Adipose tissue (tissue), 3 donors: ENCODE results near the gene RPS6KA2. TPM values are rescaled to one million over a fixed set of nuclear protein-coding genes. Genes with fewer than 3 reads are reported as not detected.

Source experiments
- H3K27ac ChIP-seq: one replicate; pipeline ENCODE4 v1.5.1; 2013; ENCODE audit warnings: low read depth, low read length
- WGBS, 3 donors: extraction: QIAGEN DNeasy Blood & Tissue Kit; methylation state at CpG; one replicate each; pipeline ENCODE4 v1.1.7; 2013; 5-methylcytosine and 5-hydroxymethylcytosine counted together
- polyA plus RNA-seq, 3 donors: library from polyadenylated mRNA; stranded (reverse); fragments of 200-250 nt; gene quantifications; one replicate each; pipeline ENCODE4 v1.2.3, GENCODE V29; 2013
- donor health status: healthy with polysubstance abuse.
- donor health status: Bipolar disorder and iron deficiency.
- donor health status: healthy.

RPS6KA2 gene
- polyA plus RNA-seq, 3 donors: 15.8 to 31.8 (median 23.5) TPM

DNA sequence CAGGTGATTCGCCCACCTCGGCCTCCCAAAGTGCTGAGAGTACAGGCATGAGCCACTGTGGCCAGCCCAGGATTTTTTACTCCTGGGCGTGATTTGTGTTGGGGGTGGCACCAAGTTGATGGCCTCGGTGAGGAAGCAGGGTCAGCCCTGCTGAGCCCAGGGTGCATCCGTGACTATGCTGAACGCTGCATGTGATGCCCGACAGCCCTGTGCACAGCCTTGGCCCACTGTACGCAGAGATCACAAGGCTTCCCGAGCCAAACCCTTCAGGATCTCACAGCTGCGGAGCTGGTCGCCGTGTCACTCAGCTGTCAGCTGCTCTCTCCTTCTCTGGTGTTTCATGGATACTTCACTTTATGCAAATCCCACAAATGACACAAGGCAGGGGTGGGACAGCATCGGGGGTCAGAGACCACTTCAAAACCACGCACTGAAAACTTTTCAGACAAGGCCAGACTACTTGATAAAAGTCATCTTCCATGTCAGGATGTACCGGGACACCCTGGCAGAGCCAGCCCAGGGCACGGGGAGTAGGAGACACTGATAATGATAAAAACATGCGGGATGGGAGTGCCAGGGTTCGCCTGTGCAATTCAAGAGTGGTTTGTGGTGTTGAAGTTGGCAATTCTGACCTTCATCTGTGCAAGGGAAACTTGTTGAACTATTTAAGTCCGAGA is 31.2 kb upstream of the RPS6KA2 start:
- WGBS, 3 donors: 91 to 95% (median 92%) methylated on average over 19 of the region's 19 CpGs
- H3K27ac ChIP-seq: no peak overlapping the region

DNA sequence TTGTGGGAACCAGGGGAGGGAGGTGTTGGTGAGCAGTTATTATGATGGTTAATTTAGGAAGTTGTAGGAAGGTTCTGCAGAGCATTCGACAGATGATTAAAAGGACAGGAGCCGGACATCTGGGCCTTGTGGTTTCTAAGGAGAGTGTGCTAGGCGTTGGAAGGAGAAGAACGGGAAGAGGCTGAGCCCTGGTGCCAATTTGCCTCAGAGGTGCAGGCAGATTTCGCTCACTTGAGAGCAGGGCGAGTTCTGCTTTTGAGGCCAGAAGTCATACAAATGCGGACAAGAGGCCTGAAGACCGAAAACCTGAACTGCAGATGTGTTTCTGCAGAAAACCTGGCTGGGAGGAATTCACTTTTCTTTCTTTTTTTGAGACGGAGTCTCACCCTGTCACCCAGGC is 30.5 kb upstream of the RPS6KA2 start:
- WGBS, 3 donors: 52 to 86% (median 60%) methylated on average over 9 of the region's 9 CpGs
- no peak overlapping the region for H3K27ac ChIP-seq

DNA sequence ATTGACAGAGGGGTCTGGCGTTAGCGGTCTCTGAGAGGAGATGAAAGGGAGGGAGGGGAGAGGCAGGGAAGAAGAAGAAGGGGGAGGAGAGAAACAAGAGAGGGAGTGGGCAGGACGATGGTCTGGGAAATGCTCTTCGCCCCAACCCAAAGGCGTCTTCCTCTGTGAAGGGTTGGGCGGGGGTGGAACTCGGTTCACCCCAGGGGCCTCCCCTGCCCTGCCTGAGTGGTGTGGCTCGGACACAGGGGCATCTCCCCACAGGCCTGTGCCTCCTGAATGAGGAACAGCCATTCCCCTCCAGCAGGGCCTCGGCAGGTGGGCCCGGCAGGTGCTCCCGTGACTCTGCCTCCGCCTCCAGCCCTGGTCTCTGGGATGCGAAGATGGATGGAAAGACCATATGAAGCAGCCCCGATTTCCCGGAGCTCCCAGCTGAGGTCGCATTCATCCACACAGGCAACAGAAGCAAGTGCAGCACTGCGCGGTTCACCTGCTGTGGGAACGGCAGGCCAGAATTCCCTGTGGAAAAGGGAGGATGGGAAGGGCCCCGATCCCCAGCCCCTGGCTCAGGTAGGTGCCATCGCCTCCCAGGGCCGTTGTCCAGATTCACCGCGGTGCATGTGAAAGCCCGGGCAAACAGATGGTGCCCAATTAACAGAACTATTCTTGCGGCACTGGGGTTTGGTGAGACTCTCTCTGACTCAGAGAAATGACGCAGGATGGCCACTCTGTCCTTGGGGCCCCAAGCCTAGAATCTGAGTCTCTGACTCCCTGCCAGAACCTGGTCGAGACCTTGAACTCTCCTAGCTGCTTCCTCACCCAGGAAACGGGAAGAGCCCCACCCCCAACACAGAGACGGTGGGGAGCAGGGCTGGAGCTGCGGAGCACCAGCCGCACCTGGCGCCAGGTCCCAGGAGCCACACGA is 29.4 kb upstream of the RPS6KA2 start:
- 28 to 43% (median 29%) methylated on average over 34 of the region's 34 CpGs for WGBS, 3 donors
- H3K27ac ChIP-seq: no peak overlapping the region

DNA sequence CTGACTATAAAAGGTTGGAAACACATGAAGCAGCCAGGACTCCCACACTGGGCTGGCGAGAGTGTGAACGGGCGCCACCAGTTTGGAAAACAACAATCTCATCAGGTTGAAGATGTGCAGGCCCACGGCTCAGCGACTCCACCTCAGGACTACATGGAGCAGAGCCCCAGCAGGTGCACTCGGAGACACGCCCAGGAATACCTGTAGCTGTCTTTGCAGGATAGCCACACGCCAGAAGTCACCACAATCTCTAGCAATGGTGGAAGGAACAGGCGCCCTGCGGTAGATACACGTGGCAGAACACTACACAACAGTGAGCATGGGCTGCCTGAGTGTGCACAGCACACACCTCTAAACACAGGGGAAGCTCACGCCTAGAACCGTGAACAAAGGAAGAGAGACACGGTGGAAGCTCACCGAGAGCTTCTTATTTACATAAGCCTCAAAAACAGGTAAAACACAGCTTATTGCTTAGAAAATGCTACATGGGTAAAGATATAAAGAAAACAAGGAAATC is 28.7 kb upstream of the RPS6KA2 start:
- WGBS, 3 donors: 75 to 76% (median 75%) methylated on average over 15 of the region's 15 CpGs

DNA sequence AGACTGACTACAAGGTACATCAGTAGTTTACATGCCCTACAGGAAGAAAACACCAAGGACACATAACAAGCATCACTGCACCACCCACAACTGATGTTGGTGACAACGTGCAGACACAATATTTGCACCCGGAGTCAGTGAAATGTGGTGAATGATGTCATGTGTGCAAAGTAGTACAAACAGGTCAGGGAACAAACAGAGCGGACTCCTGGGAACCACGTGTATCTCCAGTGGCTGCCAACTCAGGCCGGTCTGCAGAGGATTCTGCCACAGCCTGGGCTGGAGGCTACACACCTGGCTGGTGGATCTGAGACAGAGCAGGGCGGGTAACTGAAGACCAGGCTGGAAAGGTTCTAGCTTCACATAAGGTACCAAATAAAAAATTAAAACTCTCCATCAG is 28.2 kb upstream of the RPS6KA2 start:
- H3K27ac ChIP-seq: no peak overlapping the region
- WGBS, 3 donors: 49 to 86% (median 80%) methylated on average over 6 of the region's 6 CpGs

More for the DNA sequence above, 28.7 kb upstream of the RPS6KA2 start:
- H3K27ac ChIP-seq: no peak overlapping the region

DNA sequence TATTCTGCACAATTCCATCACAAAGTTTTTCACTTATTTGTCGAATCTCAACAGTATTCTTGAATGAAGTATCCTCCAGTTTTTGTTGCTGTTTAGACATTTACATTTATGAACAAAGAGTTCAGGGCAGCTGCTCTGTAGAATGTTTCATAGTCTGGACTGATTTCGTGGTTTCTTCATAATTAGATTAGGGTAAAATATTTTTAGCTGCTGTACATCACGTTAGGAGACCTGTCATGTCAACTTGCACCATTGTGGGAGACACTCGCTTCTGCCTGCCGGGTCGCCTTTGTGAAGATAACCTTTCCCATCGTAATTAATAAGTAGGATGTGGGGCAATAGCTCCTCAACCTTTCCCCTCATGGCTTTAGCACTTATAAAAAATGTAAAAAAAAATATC is 27.5 kb upstream of the RPS6KA2 start:
- H3K27ac ChIP-seq: no peak overlapping the region
- 70 to 79% (median 73%) methylated on average over 7 of the region's 7 CpGs for WGBS, 3 donors

DNA sequence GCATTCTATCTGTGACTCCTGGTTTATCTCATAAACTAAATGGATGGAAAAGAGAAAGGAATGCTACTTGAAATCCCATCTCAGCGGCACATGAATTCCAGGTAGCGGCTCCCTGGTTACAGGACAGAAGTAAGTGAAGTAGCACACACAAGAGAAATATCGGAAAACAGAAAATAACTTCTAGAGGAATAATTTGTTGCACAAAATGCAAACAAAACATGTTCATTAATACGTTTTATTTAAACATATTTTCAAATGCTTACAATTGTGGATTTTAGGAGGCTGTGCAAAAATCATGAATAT is 26.5 kb upstream of the RPS6KA2 start:
- H3K27ac ChIP-seq: no peak overlapping the region
- 81 to 93% (median 82%) methylated on average over 4 of the region's 4 CpGs for WGBS, 3 donors

DNA sequence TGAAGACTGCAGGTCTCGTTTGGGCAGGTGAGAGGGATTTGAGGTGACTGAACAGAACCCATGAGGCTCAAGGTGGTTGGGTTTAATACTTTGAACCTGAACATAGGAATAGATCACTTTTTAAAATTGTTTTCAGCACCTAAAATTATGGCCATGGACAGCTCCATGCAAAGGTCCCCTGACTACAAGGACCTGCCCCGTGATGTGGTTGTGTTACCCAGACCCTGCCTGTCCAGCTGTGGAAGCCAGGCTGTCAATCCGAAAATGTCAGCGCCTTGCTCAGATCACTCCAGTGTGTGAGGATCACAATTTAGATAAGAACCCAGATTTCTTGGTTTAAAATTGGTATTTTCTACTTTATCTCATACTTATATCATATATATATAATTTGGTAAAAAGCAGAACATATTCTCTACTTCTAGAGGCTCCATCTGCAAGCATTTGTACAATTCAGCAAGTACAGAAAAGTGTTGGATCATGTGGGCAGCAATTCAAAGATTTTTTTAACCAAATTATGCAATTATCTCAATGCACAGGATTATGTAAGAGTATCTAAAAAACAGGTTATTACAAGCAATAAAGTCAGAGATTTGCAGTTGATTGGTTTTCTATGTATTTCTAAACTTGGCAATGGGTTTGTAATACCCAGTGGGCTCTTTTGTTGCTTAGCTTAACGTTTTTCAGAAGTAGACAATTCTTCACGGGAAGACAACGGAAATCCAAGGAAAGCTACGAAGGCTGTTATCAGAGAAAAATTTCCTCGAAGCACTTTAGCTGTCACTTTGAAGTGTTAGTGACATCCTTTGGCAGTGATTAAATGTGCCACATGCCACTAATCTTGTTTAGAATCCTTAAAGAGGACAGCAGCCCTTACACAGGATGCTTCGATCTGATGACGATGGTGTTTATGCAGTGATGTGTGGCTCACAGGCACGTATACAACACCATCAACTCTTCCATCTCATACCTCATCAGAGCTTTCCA is 24.1 kb upstream of the RPS6KA2 start:
- H3K27ac ChIP-seq: no peak overlapping the region
- WGBS, 3 donors: 78 to 80% (median 80%) methylated on average over 12 of the region's 12 CpGs

DNA sequence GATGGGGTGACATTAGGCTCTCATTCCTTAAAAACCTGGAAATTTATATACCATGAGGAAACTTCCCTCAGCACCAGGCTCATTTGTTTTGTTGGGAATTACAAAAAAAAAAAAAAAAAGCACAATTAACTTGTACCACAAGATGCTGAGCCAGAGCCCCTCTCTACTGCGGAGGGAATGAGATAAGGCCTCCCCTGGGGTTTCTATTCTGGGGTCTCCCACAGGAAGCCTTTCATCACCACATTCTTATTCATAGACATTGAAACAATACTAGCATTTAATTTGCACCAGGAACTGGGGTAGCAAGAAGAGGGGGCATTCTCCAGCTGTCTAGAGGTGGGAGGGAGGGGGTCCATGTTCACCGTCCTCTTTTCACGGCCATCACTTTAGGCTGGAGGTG is 23.0 kb upstream of the RPS6KA2 start:
- WGBS, 3 donors: 62 to 71% (median 69%) methylated on average over 3 of the region's 3 CpGs
- no peak overlapping the region for H3K27ac ChIP-seq

DNA sequence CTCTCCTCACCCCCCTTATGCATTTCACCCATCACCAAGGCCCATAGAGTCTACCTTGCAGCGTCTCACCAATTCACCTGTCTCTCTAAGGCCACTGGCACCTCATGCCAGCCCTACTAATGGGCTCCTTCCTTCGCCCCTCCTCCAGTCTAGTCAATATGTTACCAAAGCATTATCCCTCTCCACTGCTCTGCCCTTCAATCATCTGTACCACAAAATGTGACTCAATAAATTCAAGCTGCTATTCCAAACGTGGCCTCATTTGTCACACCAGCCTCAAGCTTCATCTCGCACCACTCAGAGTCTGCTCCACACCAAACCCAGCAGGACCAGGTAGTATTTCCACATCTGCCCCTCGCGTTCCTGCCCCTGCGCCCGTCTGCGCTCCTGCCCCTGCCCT is 21.8 kb upstream of the RPS6KA2 start:
- WGBS, 3 donors: 85 to 90% (median 88%) methylated on average over 9 of the region's 9 CpGs
- H3K27ac ChIP-seq: no peak overlapping the region

DNA sequence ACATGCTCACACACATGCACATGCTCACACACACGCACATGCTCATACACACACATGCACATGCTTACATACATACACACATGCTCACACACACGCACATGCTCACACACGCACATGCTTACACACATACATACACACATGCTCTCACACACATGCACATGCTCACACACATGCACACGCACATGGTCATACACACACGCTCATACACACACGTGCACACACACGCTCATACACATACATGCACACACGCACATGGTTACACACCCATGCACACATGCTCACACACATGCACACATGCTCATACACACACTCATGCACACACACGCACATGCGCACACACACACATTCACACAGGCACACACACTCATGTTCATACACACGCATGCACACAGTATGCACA is 20.8 kb upstream of the RPS6KA2 start:
- H3K27ac ChIP-seq: no peak overlapping the region
- WGBS, 3 donors: 95 to 98% (median 96%) methylated on average over 11 of the region's 11 CpGs

DNA sequence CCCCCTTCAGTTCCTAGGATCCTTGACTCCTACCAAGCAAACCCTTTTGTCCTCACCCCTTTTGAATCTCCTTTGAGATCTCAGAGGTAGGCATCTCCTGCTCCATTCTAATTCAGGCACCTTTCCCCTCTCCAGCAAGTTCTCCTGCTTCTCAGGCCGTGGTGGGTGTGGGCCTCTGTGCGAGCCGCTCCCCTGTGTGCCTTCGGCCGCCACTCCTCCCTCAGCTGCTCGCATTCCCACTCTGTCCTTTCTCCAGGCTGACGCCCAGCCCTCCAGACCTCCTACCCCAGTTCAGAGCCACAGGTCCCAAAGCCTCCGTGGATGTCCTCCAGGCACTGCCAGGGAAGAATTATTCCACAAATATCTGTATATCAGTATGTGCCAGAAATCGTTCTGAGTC is 19.7 kb upstream of the RPS6KA2 start:
- no peak overlapping the region for H3K27ac ChIP-seq
- 47 to 93% (median 90%) methylated on average over 9 of the region's 9 CpGs for WGBS, 3 donors

DNA sequence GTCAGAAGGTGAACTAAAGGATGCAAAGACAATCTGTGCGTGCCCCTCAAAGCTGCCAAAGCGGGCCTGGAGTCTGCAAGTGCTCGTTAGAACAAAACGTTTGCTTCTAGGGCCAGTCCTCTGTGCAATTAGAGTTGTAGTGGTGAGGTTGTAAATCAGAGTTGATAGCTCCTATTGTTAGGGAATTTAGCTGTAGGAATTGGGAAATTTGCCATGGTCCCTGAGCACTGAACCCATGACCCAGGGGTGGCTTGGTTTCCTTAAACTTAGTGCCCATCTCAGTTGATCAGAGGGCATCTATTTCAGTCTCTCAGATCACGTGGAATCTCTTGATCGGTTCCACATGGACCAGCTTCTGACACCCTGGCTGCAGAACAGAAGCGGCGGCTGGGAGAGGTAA is 18.8 kb upstream of the RPS6KA2 start:
- no peak overlapping the region for H3K27ac ChIP-seq
- 84 to 91% (median 86%) methylated on average over 8 of the region's 8 CpGs for WGBS, 3 donors

DNA sequence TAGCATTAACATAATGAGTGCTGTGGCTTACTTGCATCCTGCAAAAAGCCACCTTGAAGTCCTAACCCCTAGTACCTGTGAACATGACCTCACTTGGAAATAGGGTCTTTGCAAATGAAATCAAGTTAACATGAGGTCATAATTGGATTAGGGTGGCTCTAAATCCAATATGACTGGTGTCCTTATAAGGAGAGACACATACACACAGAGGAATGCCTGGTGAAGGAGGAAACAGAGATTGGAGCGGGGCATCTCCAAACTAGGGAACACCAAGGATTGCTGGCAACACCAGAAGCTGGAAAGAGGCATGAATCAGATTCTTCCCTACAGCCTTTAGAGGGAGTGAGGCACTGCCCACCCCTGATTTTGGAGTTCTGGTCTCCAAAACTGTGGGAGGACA is 17.6 kb upstream of the RPS6KA2 start:
- no peak overlapping the region for H3K27ac ChIP-seq
- 89 to 100% (median 96%) methylated on average over 1 of the region's 1 CpG for WGBS, 3 donors

DNA sequence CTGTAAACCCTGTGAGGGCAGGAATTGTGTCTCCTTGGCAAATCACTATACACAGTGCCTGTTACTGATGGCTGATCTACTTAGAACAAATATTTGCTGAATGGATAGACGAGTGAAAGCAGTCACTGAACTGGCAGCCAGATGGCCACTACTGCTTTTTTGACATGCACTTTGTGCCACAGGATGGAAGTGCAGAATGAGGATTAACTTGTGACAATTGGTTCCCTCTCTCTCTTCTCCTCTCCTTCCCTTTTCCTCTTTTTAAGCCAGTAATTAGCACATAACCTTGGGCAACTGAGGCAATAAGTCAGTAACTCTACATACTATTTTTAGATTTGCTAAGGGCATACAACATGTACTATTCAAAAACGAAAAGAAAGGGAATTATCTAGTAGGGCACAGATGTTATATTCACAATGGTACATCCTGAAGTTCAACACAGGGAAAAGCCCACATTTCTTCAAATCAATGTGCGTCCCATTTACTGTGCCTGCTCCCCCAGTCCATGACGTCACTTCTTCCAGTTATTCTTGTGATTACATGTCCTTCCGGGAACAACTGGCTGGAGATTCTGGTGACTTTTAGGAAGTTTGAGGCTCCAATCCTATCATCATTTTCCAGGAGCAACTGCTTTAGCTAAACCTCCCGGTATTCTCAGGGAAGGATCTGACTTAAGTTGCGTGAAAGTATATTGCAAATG is 17.0 kb upstream of the RPS6KA2 start:
- H3K27ac ChIP-seq: no peak overlapping the region
- WGBS, 3 donors: 68 to 74% (median 73%) methylated on average over 7 of the region's 7 CpGs

DNA sequence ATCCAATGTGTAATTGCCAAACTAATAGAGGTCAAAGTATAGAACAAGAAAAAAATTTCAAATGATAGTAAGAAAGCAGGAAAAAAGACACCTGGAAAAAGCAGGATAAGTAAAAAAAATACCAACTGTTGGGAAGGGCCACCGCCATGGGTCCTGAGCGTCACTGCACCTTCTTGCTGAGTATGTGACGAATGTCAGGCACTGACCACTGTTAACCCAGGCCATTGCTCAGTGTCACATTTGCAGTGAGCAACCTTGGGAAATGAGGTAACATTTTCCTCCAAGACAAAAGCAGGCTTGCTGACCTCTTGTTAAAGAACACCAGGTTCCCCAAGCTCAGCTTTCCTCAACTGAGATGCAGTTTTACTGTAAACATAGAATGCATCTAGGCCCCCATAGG is 15.6 kb upstream of the RPS6KA2 start:
- WGBS, 3 donors: 88 to 96% (median 90%) methylated on average over 3 of the region's 3 CpGs

DNA sequence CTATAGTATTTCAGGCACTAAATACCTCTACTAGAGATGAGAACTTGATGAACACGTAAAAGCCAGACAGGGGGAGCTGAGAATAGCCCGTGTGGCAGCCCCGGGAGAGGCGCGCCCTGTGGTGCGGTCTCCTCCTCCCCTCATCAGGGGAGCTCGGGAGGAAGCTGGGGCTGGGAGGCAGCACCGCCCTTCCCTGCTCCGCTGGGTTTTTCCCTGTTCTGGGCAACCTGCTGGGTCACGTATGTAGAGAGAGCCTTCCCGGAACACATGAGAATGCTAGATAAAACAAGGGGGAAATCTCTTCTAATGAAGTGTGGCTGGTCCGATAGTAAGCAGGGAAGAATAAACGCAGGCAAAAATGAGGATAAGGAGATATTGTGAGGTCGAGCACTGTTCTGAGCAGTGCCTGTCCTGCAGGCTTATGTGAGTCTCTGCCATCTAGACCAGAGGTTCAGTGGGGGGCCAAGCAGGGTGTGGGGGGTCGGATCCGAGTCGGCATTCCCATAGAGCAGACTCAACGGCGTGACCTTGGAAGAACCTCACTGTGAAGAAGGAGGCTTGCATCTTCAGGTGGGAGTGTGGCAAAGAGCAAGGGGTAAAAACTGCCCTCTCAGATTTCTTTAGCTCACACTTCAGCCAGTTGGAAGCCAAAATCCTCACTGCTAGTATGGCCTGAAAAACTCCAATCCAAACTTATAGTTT is 13.4 kb upstream of the RPS6KA2 start:
- H3K27ac ChIP-seq: no peak overlapping the region
- 12 to 31% (median 16%) methylated on average over 19 of the region's 19 CpGs for WGBS, 3 donors

More for the DNA sequence above, 15.6 kb upstream of the RPS6KA2 start:
- H3K27ac ChIP-seq: no peak overlapping the region
